ENCODE measurements around the gene PTCD2.
A peak's percentile ranks its signal among the peaks of the same experiment; 100 is the strongest.

The PTCD2 gene

GRCh38 chr5:72328172-72328571, 8.0 kb downstream of the PTCD2 start:
- Histone ChIP-seq H2BK12ac (ENCODE audit: low read length) (no peak overlapping the region), H4K8ac (ENCODE audit: low read depth, low read length) (no peak overlapping the region), H2BK5ac (ENCODE audit: low read depth, low read length, poor library complexity) (no peak overlapping the region), H3K18ac (ENCODE audit: low read length) (no peak overlapping the region), H3K79me1 (ENCODE audit: low read length) (no peaks in the 10 kb centered on the region), H4K12ac (ENCODE audit: low read depth, low read length) (no peak overlapping the region), H3K9ac (ENCODE audit: low read length) (no peak overlapping the region), H3K23ac (ENCODE audit: low read length) (no peak overlapping the region), H3K36me3 (ENCODE audit: control insufficient read depth in 1 of 2, insufficient read depth in 2 of 2, low read length in 2 of 2) (peaks cover 7 to 11% of the 10 kb centered on the region in 2 experiments), H3K9me3 (ENCODE audit: insufficient read depth, low read depth, low read length) (no peaks in the 10 kb centered on the region), H3K4ac (ENCODE audit: low read depth, low read length) (no peak overlapping the region), H3K14ac (ENCODE audit: low read length) (no peak overlapping the region), H2AK5ac (ENCODE audit: low read length) (no peak overlapping the region), H3K4me2 (ENCODE audit: low read length) (no peak overlapping the region), H2AFZ (ENCODE audit: insufficient read depth, low read length, poor library complexity) (no peak overlapping the region), H3K79me2 (ENCODE audit: control insufficient read depth, insufficient read depth, low read length, poor library complexity) (no peaks in the 10 kb centered on the region), H3K4me1 (ENCODE audit: control insufficient read depth in 1 of 2, insufficient read depth in 2 of 2, low read length in 2 of 2) (no peaks in the 10 kb centered on the region), H4K91ac (ENCODE audit: low read depth, low read length) (no peak overlapping the region), H3K27ac (ENCODE audit: low read depth, low read length) (no peak overlapping the region), H3K27me3 (ENCODE audit: insufficient read depth, low read length) (no peaks in the 10 kb centered on the region), H3K4me3 (ENCODE audit: low read depth, low read length) (no peak overlapping the region), H2BK120ac (ENCODE audit: insufficient read depth, low read length, poor library complexity) (no peak overlapping the region)
- no peak for DNase-seq

- Histone ChIP-seq H3K4me2 (ENCODE audit: low read length) (no peak overlapping the region), H3K4me3 (ENCODE audit: low read depth, low read length) (no peak overlapping the region), H3K14ac (ENCODE audit: low read length) (no peak overlapping the region), H2AK5ac (ENCODE audit: low read length) (no peak overlapping the region), H3K18ac (ENCODE audit: low read length) (no peak overlapping the region), H2BK5ac (ENCODE audit: low read depth, low read length, poor library complexity) (no peak overlapping the region), H3K4me1 (ENCODE audit: control insufficient read depth in 1 of 2, insufficient read depth in 2 of 2, low read length in 2 of 2) (no peaks in the 10 kb centered on the region), H3K27me3 (ENCODE audit: insufficient read depth, low read length) (no peaks in the 10 kb centered on the region), H4K12ac (ENCODE audit: low read depth, low read length) (no peak overlapping the region), H3K9ac (ENCODE audit: low read length) (no peak overlapping the region), H3K36me3 (ENCODE audit: control insufficient read depth in 1 of 2, insufficient read depth in 2 of 2, low read length in 2 of 2) (peaks cover 7 to 10% of the 10 kb centered on the region in 2 experiments), H4K8ac (ENCODE audit: low read depth, low read length) (no peak overlapping the region), H2BK120ac (ENCODE audit: insufficient read depth, low read length, poor library complexity) (no peak overlapping the region), H3K79me2 (ENCODE audit: control insufficient read depth, insufficient read depth, low read length, poor library complexity) (no peaks in the 10 kb centered on the region), H2AFZ (ENCODE audit: insufficient read depth, low read length, poor library complexity) (no peak overlapping the region), H3K9me3 (ENCODE audit: insufficient read depth, low read depth, low read length) (no peaks in the 10 kb centered on the region), H2BK12ac (ENCODE audit: low read length) (no peak overlapping the region), H4K91ac (ENCODE audit: low read depth, low read length) (no peak overlapping the region), H3K79me1 (ENCODE audit: low read length) (no peaks in the 10 kb centered on the region), H3K23ac (ENCODE audit: low read length) (no peak overlapping the region), H3K4ac (ENCODE audit: low read depth, low read length) (no peak overlapping the region), H3K27ac (ENCODE audit: low read depth, low read length) (no peak overlapping the region)
- no CpG with 5 or more reads among the region's 1 CpG for WGBS (ENCODE audit: extremely low coverage, insufficient coverage, insufficient read length)
- no peak for DNase-seq
Observed at GRCh38 chr5:72330712-72331111, 10.5 kb downstream of the PTCD2 start.

GRCh38 chr5:72337159-72337558, 17.0 kb downstream of the PTCD2 start:
- Histone ChIP-seq H3K79me2 (ENCODE audit: control insufficient read depth, insufficient read depth, low read length, poor library complexity) (no peaks in the 10 kb centered on the region), H3K79me1 (ENCODE audit: low read length) (peaks cover 8% of the 10 kb centered on the region), H3K9ac (ENCODE audit: low read length) (no peak overlapping the region), H2BK120ac (ENCODE audit: insufficient read depth, low read length, poor library complexity) (peak overlapping the region; percentile 5), H3K4me3 (ENCODE audit: low read depth, low read length) (no peak overlapping the region), H3K4ac (ENCODE audit: low read depth, low read length) (no peak overlapping the region), H3K27me3 (ENCODE audit: insufficient read depth, low read length) (no peaks in the 10 kb centered on the region), H2AK5ac (ENCODE audit: low read length) (no peak overlapping the region), H2BK12ac (ENCODE audit: low read length) (peak overlapping the region; percentile 77), H4K8ac (ENCODE audit: low read depth, low read length) (no peak overlapping the region), H2AFZ (ENCODE audit: insufficient read depth, low read length, poor library complexity) (no peak overlapping the region), H3K18ac (ENCODE audit: low read length) (no peak overlapping the region), H3K14ac (ENCODE audit: low read length) (peak overlapping the region; percentile 11), H3K9me3 (ENCODE audit: insufficient read depth, low read depth, low read length) (no peaks in the 10 kb centered on the region), H3K36me3 (ENCODE audit: control insufficient read depth in 1 of 2, insufficient read depth in 2 of 2, low read length in 2 of 2) (no peaks in the 10 kb centered on the region), H4K91ac (ENCODE audit: low read depth, low read length) (peak overlapping the region; percentile 75), H3K4me1 (ENCODE audit: control insufficient read depth in 1 of 2, insufficient read depth in 2 of 2, low read length in 2 of 2) (peaks cover 5 to 7% of the 10 kb centered on the region in 2 experiments), H2BK5ac (ENCODE audit: low read depth, low read length, poor library complexity) (peak overlapping the region; percentile 61), H3K27ac (ENCODE audit: low read depth, low read length) (peak overlapping the region; percentile 46), H4K12ac (ENCODE audit: low read depth, low read length) (no peak overlapping the region), H3K23ac (ENCODE audit: low read length) (no peak overlapping the region), H3K4me2 (ENCODE audit: low read length) (no peak overlapping the region)
- peak; percentile 1 to 77 for DNase-seq
- WGBS (ENCODE audit: extremely low coverage, insufficient coverage, insufficient read length), result no CpG with 5 or more reads among the region's 1 CpG

- H3K4me3 ChIP-seq (ENCODE audit: low read depth, low read length), result no peak overlapping the region
- H4K12ac ChIP-seq (ENCODE audit: low read depth, low read length), result no peak overlapping the region
- DNase-seq, result no peak
- no peak overlapping the region for H3K9ac ChIP-seq (ENCODE audit: low read length)
- no peak overlapping the region for H3K23ac ChIP-seq (ENCODE audit: low read length)
- no peak overlapping the region for H3K27ac ChIP-seq (ENCODE audit: low read depth, low read length)
- peaks cover 8% of the 10 kb centered on the region for H3K79me1 ChIP-seq (ENCODE audit: low read length)
- H3K4me2 ChIP-seq (ENCODE audit: low read length), result no peak overlapping the region
- H2AK5ac ChIP-seq (ENCODE audit: low read length), result no peak overlapping the region
- peak overlapping the region; percentile 24 for H2BK120ac ChIP-seq (ENCODE audit: insufficient read depth, low read length, poor library complexity)
- H2BK12ac ChIP-seq (ENCODE audit: low read length), result peak overlapping the region; percentile 50
- no peak overlapping the region for H4K8ac ChIP-seq (ENCODE audit: low read depth, low read length)
- WGBS (ENCODE audit: extremely low coverage, insufficient coverage, insufficient read length), result no CpG with 5 or more reads among the region's 4 CpGs
- H3K14ac ChIP-seq (ENCODE audit: low read length), result no peak overlapping the region
- H3K36me3 ChIP-seq (ENCODE audit: control insufficient read depth in 1 of 2, insufficient read depth in 2 of 2, low read length in 2 of 2), result no peaks in the 10 kb centered on the region
- no peak overlapping the region for H4K91ac ChIP-seq (ENCODE audit: low read depth, low read length)
- peaks cover 5 to 7% of the 10 kb centered on the region in 2 experiments for H3K4me1 ChIP-seq (ENCODE audit: control insufficient read depth in 1 of 2, insufficient read depth in 2 of 2, low read length in 2 of 2)
- no peaks in the 10 kb centered on the region for H3K79me2 ChIP-seq (ENCODE audit: control insufficient read depth, insufficient read depth, low read length, poor library complexity)
- no peak overlapping the region for H3K18ac ChIP-seq (ENCODE audit: low read length)
- H3K27me3 ChIP-seq (ENCODE audit: insufficient read depth, low read length), result no peaks in the 10 kb centered on the region
- H3K4ac ChIP-seq (ENCODE audit: low read depth, low read length), result no peak overlapping the region
- no peak overlapping the region for H2AFZ ChIP-seq (ENCODE audit: insufficient read depth, low read length, poor library complexity)
- no peaks in the 10 kb centered on the region for H3K9me3 ChIP-seq (ENCODE audit: insufficient read depth, low read depth, low read length)
- H2BK5ac ChIP-seq (ENCODE audit: low read depth, low read length, poor library complexity), result no peak overlapping the region
Observed at GRCh38 chr5:72338689-72339209, 18.6 kb downstream of the PTCD2 start.

Data from trophoblast cell (in vitro differentiated cells and primary cell).